SK-N-SH (cell line): ENCODE results near the gene ELFN2.

Experiments used
- CTCF ChIP-seq: fragments of 200-600 bp; sonication (generic); IDR thresholded peaks from 2 replicates; pipeline ENCODE4 v1.6.1; 2017; ENCODE audit warnings: antibody characterized with exemption, mild to moderate bottlenecking, moderate library complexity
- EP300 ChIP-seq, 2 experiments: IDR thresholded peaks; 2 replicates each; pipeline versions ENCODE4 v1.4.0 to v1.6.1; 2012; ENCODE audit warnings: borderline replicate concordance in 1 of 2, low read depth in 1 of 2, low read length in 1 of 2
- IRF3 ChIP-seq: fragments of 150-350 bp; IDR thresholded peaks from 2 replicates; pipeline ENCODE4 v1.6.1; 2016; ENCODE audit warnings: mild to moderate bottlenecking, low read depth, low read length
- MAX ChIP-seq: IDR thresholded peaks from 2 replicates; pipeline ENCODE4 v1.4.0; 2012; ENCODE audit warnings: low read depth
- NFIC ChIP-seq: IDR thresholded peaks from 2 replicates; pipeline ENCODE4 v1.4.0; 2012; ENCODE audit warnings: borderline replicate concordance
- REST ChIP-seq: IDR thresholded peaks from 2 replicates; pipeline ENCODE4 v1.6.1; 2012; ENCODE audit warnings: mild to moderate bottlenecking, low read depth, low read length, moderate library complexity
- USF1 ChIP-seq: IDR thresholded peaks from 2 replicates; pipeline ENCODE4 v1.4.0; 2012; ENCODE audit warnings: low read depth, borderline replicate concordance

- TF ChIP-seq NFIC: no peak
- no peak for TF ChIP-seq CTCF
- no peak for TF ChIP-seq EP300 (IDR thresholded peaks at IDR 0.05; ENCODE audit: borderline replicate concordance in 1 of 2, low read depth in 1 of 2, low read length in 1 of 2)
- no peak for TF ChIP-seq MAX
- TF ChIP-seq REST: no peak
- no peak for TF ChIP-seq IRF3
- TF ChIP-seq USF1: peak; percentile 90
Measured at GRCh38 chr22:37442537-37442936, 15.3 kb upstream of the ELFN2 start.
